ENCODE results near the gene TRIM36. TPM values are rescaled to one million over a fixed set of nuclear protein-coding genes. Genes with fewer than 3 reads are reported as not detected.

The TRIM36 gene
- total and polyA plus RNA-seq, 2 of the 8 experiments (the other 6 are each of a cell fraction or from before 2014, with no cell fraction given): 8.5 to 14.1 TPM

DNA sequence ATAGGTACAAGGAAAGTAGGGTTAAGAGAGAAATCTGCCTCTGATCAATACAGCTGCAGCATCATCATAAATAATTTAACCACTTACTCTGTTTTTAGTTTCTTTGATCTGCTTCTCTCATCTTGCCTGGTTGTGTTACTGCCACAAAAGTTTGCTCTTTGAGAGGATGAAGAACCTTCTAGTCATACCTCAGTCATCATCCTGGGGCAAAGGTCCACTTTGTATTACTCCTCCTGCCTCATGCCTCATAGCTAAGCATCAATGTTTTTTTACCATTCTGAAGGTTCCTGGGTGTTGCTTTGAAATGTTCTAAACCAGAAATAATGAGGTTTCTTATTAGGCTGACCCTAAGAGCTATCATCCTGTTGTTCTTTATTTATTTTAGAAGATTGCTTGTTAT, 17.1 kb upstream of the TRIM36 start (continued):
- TF ChIP-seq RBBP5 (IDR thresholded peaks at IDR 0.05; ENCODE audit: borderline replicate concordance, low read depth, low read length): no peak
- TF ChIP-seq CTBP2 (IDR thresholded peaks at IDR 0.05; ENCODE audit: borderline replicate concordance, insufficient read depth, insufficient read length, low read length): no peak
- TF ChIP-seq SP4 (IDR thresholded peaks at IDR 0.05; ENCODE audit: low read length): no peak
